ENCODE results near the gene EPN2. TPM values are rescaled to one million over a fixed set of nuclear protein-coding genes. Genes with fewer than 3 reads are reported as not detected.

EPN2 gene
- total RNA-seq, 1 experiment from 2014 or later, result 113 TPM

DNA sequence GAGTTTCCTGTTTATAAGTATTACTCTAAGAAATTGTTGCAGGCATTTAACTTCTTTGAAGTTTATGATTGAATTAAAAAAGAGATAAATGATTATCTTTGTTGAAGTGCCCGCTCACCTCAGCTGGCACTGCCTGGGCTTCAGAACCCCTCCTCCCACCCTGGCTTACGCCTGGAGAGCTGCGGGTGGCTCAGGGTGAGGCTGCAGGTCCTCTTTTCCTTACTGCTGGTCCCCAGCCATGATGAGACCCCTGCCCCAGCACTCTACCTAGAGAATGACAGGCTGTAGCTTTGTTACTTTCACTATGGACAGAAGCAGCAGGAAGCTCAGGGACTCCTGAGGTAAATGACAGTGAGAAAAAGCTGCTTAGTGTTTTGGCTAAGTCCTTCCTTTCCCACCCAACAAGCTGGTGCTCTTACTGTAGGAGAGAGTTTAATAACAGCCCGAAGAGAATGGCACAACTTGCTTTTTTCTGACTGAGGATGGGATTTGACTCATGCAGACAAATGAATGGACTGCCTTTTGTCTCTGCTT, 62.1 kb downstream of the EPN2 start:
- H4K20me1 ChIP-seq (ENCODE audit: insufficient read depth), result peaks cover 22% of the 10 kb centered on the region
- H3K4me2 ChIP-seq, result no peak overlapping the region
- ChIA-PET CTCF (no interaction called here), POLR2A (ENCODE audit: unreplicated experiment) (no interaction called here)
- intact Hi-C loops (cut with micrococcal nuclease; ENCODE audit: unreplicated experiment), result no loop called here
- H3F3A ChIP-seq (ENCODE audit: insufficient read depth, low read depth), result peaks cover under 1% of the 10 kb centered on the region; the same call in 1 of the 2 replicates
- H3K9me2 ChIP-seq (ENCODE audit: insufficient read depth), result no peaks in the 10 kb centered on the region
- H2AFZ ChIP-seq, result no peak overlapping the region
- no peaks in the 10 kb centered on the region for H3K27me3 ChIP-seq (ENCODE audit: insufficient read depth, low read depth)
- no peaks in the 10 kb centered on the region for H3K36me3 ChIP-seq (ENCODE audit: low read depth)
- 0 out of 2 replicates have a peak, but pooled peaks cover 6% of the 10 kb centered on the region for H3K79me2 ChIP-seq (ENCODE audit: low read depth)
- H3K4me1 ChIP-seq (replicated peaks; ENCODE audit: insufficient read depth), result no peaks in the 10 kb centered on the region
- no peak overlapping the region for H3K27ac ChIP-seq
- no peak for DNase-seq
- BruUV-seq (replicated peaks), result no TSS peak
- no peak for TF ChIP-seq EZH2 (IDR thresholded peaks at IDR 0.05; ENCODE audit: low read depth)
- TF ChIP-seq, protein P1, sequence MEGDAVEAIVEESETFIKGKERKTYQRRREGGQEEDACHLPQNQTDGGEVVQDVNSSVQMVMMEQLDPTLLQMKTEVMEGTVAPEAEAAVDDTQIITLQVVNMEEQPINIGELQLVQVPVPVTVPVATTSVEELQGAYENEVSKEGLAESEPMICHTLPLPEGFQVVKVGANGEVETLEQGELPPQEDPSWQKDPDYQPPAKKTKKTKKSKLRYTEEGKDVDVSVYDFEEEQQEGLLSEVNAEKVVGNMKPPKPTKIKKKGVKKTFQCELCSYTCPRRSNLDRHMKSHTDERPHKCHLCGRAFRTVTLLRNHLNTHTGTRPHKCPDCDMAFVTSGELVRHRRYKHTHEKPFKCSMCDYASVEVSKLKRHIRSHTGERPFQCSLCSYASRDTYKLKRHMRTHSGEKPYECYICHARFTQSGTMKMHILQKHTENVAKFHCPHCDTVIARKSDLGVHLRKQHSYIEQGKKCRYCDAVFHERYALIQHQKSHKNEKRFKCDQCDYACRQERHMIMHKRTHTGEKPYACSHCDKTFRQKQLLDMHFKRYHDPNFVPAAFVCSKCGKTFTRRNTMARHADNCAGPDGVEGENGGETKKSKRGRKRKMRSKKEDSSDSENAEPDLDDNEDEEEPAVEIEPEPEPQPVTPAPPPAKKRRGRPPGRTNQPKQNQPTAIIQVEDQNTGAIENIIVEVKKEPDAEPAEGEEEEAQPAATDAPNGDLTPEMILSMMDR (conservative IDR thresholded peaks at IDR 0.05), result no peak
- H3K4me3 ChIP-seq, result no peak overlapping the region
- H3K9me3 ChIP-seq (ENCODE audit: insufficient read depth, low read depth), result no peaks in the 10 kb centered on the region

DNA sequence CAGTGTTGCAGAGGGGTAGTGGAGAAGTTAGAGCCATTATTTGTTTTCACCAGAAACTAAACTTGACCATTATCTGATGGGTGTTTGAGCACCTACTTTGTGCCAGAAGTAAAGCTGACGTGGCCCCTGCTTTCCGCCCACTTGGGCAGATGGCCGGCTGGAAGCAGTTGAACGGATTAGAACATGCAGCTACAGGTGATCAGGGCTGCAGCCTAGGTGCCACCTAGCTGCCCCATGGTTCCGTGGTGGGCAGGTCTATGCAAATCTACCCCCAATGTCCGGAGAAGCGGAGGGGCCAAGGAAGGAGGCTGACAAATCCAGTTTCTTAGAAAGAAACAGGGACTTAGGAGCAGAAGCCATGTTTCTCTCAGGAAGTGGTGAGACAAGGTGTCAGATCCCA, 62.7 kb downstream of the EPN2 start:
- TF ChIP-seq, protein P1 (conservative IDR thresholded peaks at IDR 0.05), result no peak
- TF ChIP-seq EZH2 (IDR thresholded peaks at IDR 0.05; ENCODE audit: low read depth), result no peak
- H3K9me3 ChIP-seq (ENCODE audit: insufficient read depth, low read depth), result no peaks in the 10 kb centered on the region
- H3K4me2 ChIP-seq, result no peak overlapping the region
- no peaks in the 10 kb centered on the region for H3K27me3 ChIP-seq (ENCODE audit: insufficient read depth, low read depth)
- intact Hi-C loops (cut with micrococcal nuclease; ENCODE audit: unreplicated experiment), result no loop called here
- no peaks in the 10 kb centered on the region for H3K9me2 ChIP-seq (ENCODE audit: insufficient read depth)
- 0 out of 2 replicates have a peak, but pooled peaks cover 6% of the 10 kb centered on the region for H3K79me2 ChIP-seq (ENCODE audit: low read depth)
- H3K4me1 ChIP-seq (replicated peaks; ENCODE audit: insufficient read depth), result no peaks in the 10 kb centered on the region
- no peak overlapping the region for H2AFZ ChIP-seq
- ChIA-PET CTCF (no interaction called here), POLR2A (ENCODE audit: unreplicated experiment) (no interaction called here)
- peaks cover 22% of the 10 kb centered on the region for H4K20me1 ChIP-seq (ENCODE audit: insufficient read depth)
- no peaks in the 10 kb centered on the region for H3K36me3 ChIP-seq (ENCODE audit: low read depth)
- DNase-seq, result no peak
- BruUV-seq (replicated peaks), result no TSS peak
- H3F3A ChIP-seq (ENCODE audit: insufficient read depth, low read depth), result no peaks in the 10 kb centered on the region; the same call in 1 of the 2 replicates
- H3K27ac ChIP-seq, result no peak overlapping the region
- no peak overlapping the region for H3K4me3 ChIP-seq

DNA sequence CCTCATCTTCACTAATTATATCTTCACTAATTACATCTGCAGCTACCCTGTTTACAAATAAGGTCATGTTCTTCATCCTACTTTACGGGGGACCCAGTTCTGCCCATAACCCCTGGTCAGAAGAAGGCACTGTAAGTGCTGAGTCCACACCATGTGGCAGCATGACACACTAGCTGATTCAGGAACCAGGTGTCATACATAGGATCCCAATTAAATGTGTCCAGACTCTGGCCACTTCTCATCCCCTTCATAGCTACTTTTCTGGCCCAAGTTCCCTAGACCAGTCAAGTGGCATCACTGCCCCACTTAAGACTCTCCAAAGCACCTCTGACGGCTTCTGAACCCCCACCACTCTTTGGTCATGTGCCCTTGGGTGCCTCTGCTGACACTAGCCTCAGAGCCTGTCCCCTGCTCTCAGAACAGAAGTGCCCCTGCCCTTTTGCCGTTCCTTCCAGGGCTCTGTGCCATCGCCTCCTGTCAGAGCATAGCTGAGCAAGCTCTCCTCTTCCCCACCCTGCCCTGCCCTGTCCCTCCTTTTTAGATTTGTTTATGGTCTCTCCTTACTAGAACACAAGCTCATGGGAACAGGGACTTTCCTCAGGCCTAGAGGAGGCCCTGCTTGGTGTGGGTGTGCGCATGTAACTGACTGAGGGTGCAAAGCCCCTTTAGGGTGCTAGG, 64.2 kb downstream of the EPN2 start:
- H3K4me3 ChIP-seq, result no peak overlapping the region
- intact Hi-C loops (cut with micrococcal nuclease; ENCODE audit: unreplicated experiment), result no loop called here
- H3K4me2 ChIP-seq, result no peak overlapping the region
- 0 out of 2 replicates have a peak, but pooled peaks cover 6% of the 10 kb centered on the region for H3K79me2 ChIP-seq (ENCODE audit: low read depth)
- TF ChIP-seq, protein P1 (conservative IDR thresholded peaks at IDR 0.05), result no peak
- TF ChIP-seq EZH2 (IDR thresholded peaks at IDR 0.05; ENCODE audit: low read depth), result no peak
- no peaks in the 10 kb centered on the region for H3K36me3 ChIP-seq (ENCODE audit: low read depth)
- no peaks in the 10 kb centered on the region for H3K9me2 ChIP-seq (ENCODE audit: insufficient read depth)
- no peak for DNase-seq
- H3K4me1 ChIP-seq (replicated peaks; ENCODE audit: insufficient read depth), result no peaks in the 10 kb centered on the region
- H3K27ac ChIP-seq, result no peak overlapping the region
- CTCF ChIA-PET, result no interaction called here
- H2AFZ ChIP-seq, result no peak overlapping the region
- BruUV-seq (replicated peaks), result no TSS peak
- no peaks in the 10 kb centered on the region for H3K9me3 ChIP-seq (ENCODE audit: insufficient read depth, low read depth)
- peaks cover 34% of the 10 kb centered on the region for H4K20me1 ChIP-seq (ENCODE audit: insufficient read depth)
- POLR2A ChIA-PET (ENCODE audit: unreplicated experiment), result interaction anchor here (0.5 kb wide), 1 partner anchor 46 kb away, joined by 4 read pairs; no protein-coding TSS in a partner anchor
- no peaks in the 10 kb centered on the region; the same call in 1 of the 2 replicates for H3F3A ChIP-seq (ENCODE audit: insufficient read depth, low read depth)
- no peaks in the 10 kb centered on the region for H3K27me3 ChIP-seq (ENCODE audit: insufficient read depth, low read depth)

Measured in PC-9 (cell line).